H9 (cell line): Measurements from ENCODE around the gene PRTN3. TPM values are rescaled to one million over a fixed set of nuclear protein-coding genes. Genes with fewer than 3 reads are reported as not detected.

Source experiments
- DNase-seq: peaks from one replicate; pipeline ENCODE4 v3.0.0-alpha.2; 2017
- H2AFZ ChIP-seq: one replicate; pipeline ENCODE4 v1.6.1; 2013; ENCODE audit warnings: mild to moderate bottlenecking, low read length, control low read depth, moderate library complexity
- H2AK5ac ChIP-seq: 2 replicates; pipeline ENCODE4 v1.6.1; 2013; ENCODE audit warnings: low read length, control low read depth, mixed read lengths; ENCODE audit not compliant: insufficient read length
- H2BK120ac ChIP-seq: one replicate; pipeline ENCODE4 v1.6.1; 2013; ENCODE audit warnings: low read depth, mild to moderate bottlenecking, low read length, control low read depth, inconsistent platforms; ENCODE audit not compliant: poor library complexity, severe bottlenecking
- H2BK12ac ChIP-seq: 2 replicates; pipeline ENCODE4 v1.6.1; 2013; ENCODE audit warnings: low read length, control low read depth, mixed read lengths, low read depth; ENCODE audit not compliant: insufficient read length
- H2BK15ac ChIP-seq: 2 replicates; pipeline ENCODE4 v1.6.1; 2013; ENCODE audit warnings: low read depth, low read length, control low read depth
- H2BK20ac ChIP-seq: one replicate; pipeline ENCODE4 v1.6.1; 2013; ENCODE audit warnings: low read depth, mild to moderate bottlenecking, low read length, control low read depth, inconsistent platforms; ENCODE audit not compliant: poor library complexity, severe bottlenecking
- H2BK5ac ChIP-seq: 2 replicates; pipeline ENCODE4 v1.6.1; 2013; ENCODE audit warnings: low read length, control low read depth, mixed read lengths; ENCODE audit not compliant: insufficient read length
- H3K14ac ChIP-seq: 2 replicates; pipeline ENCODE4 v1.6.1; 2013; ENCODE audit warnings: low read length, control low read depth; ENCODE audit not compliant: insufficient read depth
- H3K18ac ChIP-seq: 2 replicates; pipeline ENCODE4 v1.6.1; 2013; ENCODE audit warnings: low read depth, mild to moderate bottlenecking, mixed read lengths, low read length, control low read depth; ENCODE audit not compliant: insufficient read length
- H3K23ac ChIP-seq: 2 replicates; pipeline ENCODE4 v1.6.1; 2013; ENCODE audit warnings: low read length, control low read depth, mixed read lengths, low read depth; ENCODE audit not compliant: insufficient read length
- H3K23me2 ChIP-seq: 2 replicates; pipeline ENCODE4 v1.6.1; 2013; ENCODE audit warnings: low read depth, mild to moderate bottlenecking, mixed read lengths, low read length, control low read depth; ENCODE audit not compliant: insufficient read length, poor library complexity, severe bottlenecking
- H3K27ac ChIP-seq: 2 replicates; pipeline ENCODE4 v1.5.1; 2013; ENCODE audit warnings: low read length, control low read depth, mixed read lengths, low read depth; ENCODE audit not compliant: insufficient read length
- H3K27me3 ChIP-seq: 2 replicates; pipeline ENCODE4 v1.6.1; 2013; ENCODE audit warnings: low read length, control low read depth, inconsistent platforms; ENCODE audit not compliant: insufficient read depth
- H3K4ac ChIP-seq: 2 replicates; pipeline ENCODE4 v1.6.1; 2013; ENCODE audit warnings: low read depth, mild to moderate bottlenecking, control low read depth, inconsistent platforms, low read length, moderate library complexity
- H3K4me1 ChIP-seq: 2 replicates; pipeline ENCODE4 v1.6.1; 2013; ENCODE audit warnings: low read length, control low read depth, inconsistent platforms; ENCODE audit not compliant: insufficient read depth
- H3K4me2 ChIP-seq: 2 replicates; pipeline ENCODE4 v1.6.1; 2013; ENCODE audit warnings: low read length, control low read depth, mixed read lengths; ENCODE audit not compliant: insufficient read length, insufficient read depth
- H3K56ac ChIP-seq: 2 replicates; pipeline ENCODE4 v1.6.1; 2013; ENCODE audit warnings: low read depth, mild to moderate bottlenecking, mixed read lengths, low read length, control low read depth; ENCODE audit not compliant: insufficient read length
- H3K79me1 ChIP-seq: 2 replicates; pipeline ENCODE4 v1.6.1; 2013; ENCODE audit warnings: low read depth, mild to moderate bottlenecking, moderate library complexity, low read length, control low read depth, inconsistent platforms; ENCODE audit not compliant: insufficient read depth, poor library complexity, severe bottlenecking
- H3K79me2 ChIP-seq: 2 replicates; pipeline ENCODE4 v1.6.1; 2013; ENCODE audit warnings: low read length, control low read depth, inconsistent platforms; ENCODE audit not compliant: insufficient read depth
- H3K9ac ChIP-seq: 2 replicates; pipeline ENCODE4 v1.6.1; 2013; ENCODE audit warnings: low read length, control low read depth, mixed read lengths; ENCODE audit not compliant: insufficient read length; ENCODE audit errors: extremely low read depth
- H3K9me3 ChIP-seq: one replicate; pipeline ENCODE4 v1.6.1; 2013; ENCODE audit warnings: low read depth, low read length, inconsistent platforms; ENCODE audit not compliant: control insufficient read depth
- H3T11ph ChIP-seq: one replicate; pipeline ENCODE4 v1.6.1; 2013; ENCODE audit warnings: mild to moderate bottlenecking, low read length, control low read depth, inconsistent platforms
- H4K20me1 ChIP-seq: one replicate; pipeline ENCODE4 v1.6.1; 2013; ENCODE audit not compliant: control insufficient read depth, insufficient read length, insufficient read depth
- H4K5ac ChIP-seq: 2 replicates; pipeline ENCODE4 v1.6.1; 2013; ENCODE audit warnings: low read depth, mild to moderate bottlenecking, mixed read lengths, low read length, control low read depth; ENCODE audit not compliant: insufficient read length
- H4K8ac ChIP-seq: replicated peaks from 2 replicates; pipeline ENCODE4 v1.6.1; 2013; ENCODE audit warnings: low read length, control low read depth, mixed read lengths, low read depth; ENCODE audit not compliant: insufficient read length
- H4K91ac ChIP-seq: 2 replicates; pipeline ENCODE4 v1.6.1; 2013; ENCODE audit warnings: low read depth, mild to moderate bottlenecking, moderate library complexity, mixed read lengths, low read length, control low read depth; ENCODE audit not compliant: insufficient read length
- H3K27ac Mint-ChIP-seq, 3 experiments: 2 replicates in 2 of 3; 3 replicates in 1 of 3; pipeline ENCODE4 v1.8.0; 2020 to 2021; ENCODE audit warnings: mixed read lengths in 3 of 3, mild to moderate bottlenecking in 1 of 3, moderate library complexity in 1 of 3
- H3K27me3 Mint-ChIP-seq: 2 replicates; pipeline ENCODE4 v1.8.0; 2021; ENCODE audit warnings: low read depth, mild to moderate bottlenecking, moderate library complexity, mixed read lengths
- H3K36me3 Mint-ChIP-seq, 3 experiments: 2 replicates in 2 of 3; 3 replicates in 1 of 3; pipeline ENCODE4 v1.8.0; 2020 to 2021; ENCODE audit warnings: low read depth in 3 of 3, mixed read lengths in 3 of 3; ENCODE audit not compliant: insufficient read depth in 1 of 3
- H3K4me1 Mint-ChIP-seq, 2 experiments: 2 replicates each; pipeline ENCODE4 v1.8.0; 2020; ENCODE audit warnings: mixed read lengths in 2 of 2
- H3K4me3 Mint-ChIP-seq, 2 experiments: 2 replicates in 1 of 2; 3 replicates in 1 of 2; pipeline ENCODE4 v1.8.0; 2020 to 2021; ENCODE audit warnings: mild to moderate bottlenecking in 2 of 2, mixed read lengths in 2 of 2, moderate library complexity in 1 of 2
- H3K9me3 Mint-ChIP-seq, 2 experiments: 2 replicates in 1 of 2; 3 replicates in 1 of 2; pipeline ENCODE4 v1.8.0; 2020; ENCODE audit warnings: mild to moderate bottlenecking in 2 of 2, mixed read lengths in 2 of 2, moderate library complexity in 1 of 2
- WGBS: extraction: QIAGEN DNeasy Blood & Tissue Kit; methylation state at CpG from one replicate; pipeline ENCODE4 v1.1.7; 2013; ENCODE audit warnings: missing lambda C conversion rate, low lambda C conversion rate, mixed read lengths; ENCODE audit not compliant: insufficient read length; ENCODE audit errors: extremely low coverage; 5-methylcytosine and 5-hydroxymethylcytosine counted together
- total RNA-seq: library from RNA; stranded (reverse); gene quantifications from 2 replicates; pipeline ENCODE4 v1.2.1, GENCODE V29; 2021
- TF ChIP-seq, protein P1 (sequence below): fragments of 200-600 bp; sonication (generic); conservative IDR thresholded peaks from 3 replicates; pipeline ENCODE4 v1.8.0; 2021; ENCODE audit warnings: antibody characterized with exemption, mild to moderate bottlenecking

Gene PRTN3
- total RNA-seq, 1 experiment from 2014 or later: 0.31 TPM

GRCh38 chr19:795691-796581 lies 44.9 kb upstream of the PRTN3 start:
- no peaks in the 10 kb centered on the region for H3K27me3 ChIP-seq
- no peak overlapping the region for H3K4ac ChIP-seq
- no peak overlapping the region for H3K14ac ChIP-seq
- H3K79me2 ChIP-seq: peaks cover 28% of the 10 kb centered on the region
- H4K8ac ChIP-seq: no peak overlapping the region
- DNase-seq: peak; percentile 28
- H3K23me2 ChIP-seq: peaks cover 9% of the 10 kb centered on the region
- Mint-ChIP-seq H3K36me3 (peaks cover 21 to 25% (median 25%) of the 10 kb centered on the region in 3 experiments; a peak in 6 of 7 replicates), H3K4me3 (peak overlapping the region; percentile 35 to 74; a peak in 2 of 5 replicates), H3K27me3 (no peaks in the 10 kb centered on the region), H3K4me1 (peaks cover 24 to 34% of the 10 kb centered on the region in 2 experiments), H3K9me3 (no peaks in the 10 kb centered on the region; a peak in 1 of 5 replicates), H3K27ac (no peak overlapping the region)
- H2AFZ ChIP-seq: no peak overlapping the region
- no CpG with 5 or more reads among the region's 39 CpGs for WGBS
- H3K4me1 ChIP-seq: no peaks in the 10 kb centered on the region; the same call in 1 of the 2 replicates
- H2BK120ac ChIP-seq: no peak overlapping the region
- no peak overlapping the region for H3K23ac ChIP-seq
- H2BK12ac ChIP-seq: no peak overlapping the region
- TF ChIP-seq, protein P1, sequence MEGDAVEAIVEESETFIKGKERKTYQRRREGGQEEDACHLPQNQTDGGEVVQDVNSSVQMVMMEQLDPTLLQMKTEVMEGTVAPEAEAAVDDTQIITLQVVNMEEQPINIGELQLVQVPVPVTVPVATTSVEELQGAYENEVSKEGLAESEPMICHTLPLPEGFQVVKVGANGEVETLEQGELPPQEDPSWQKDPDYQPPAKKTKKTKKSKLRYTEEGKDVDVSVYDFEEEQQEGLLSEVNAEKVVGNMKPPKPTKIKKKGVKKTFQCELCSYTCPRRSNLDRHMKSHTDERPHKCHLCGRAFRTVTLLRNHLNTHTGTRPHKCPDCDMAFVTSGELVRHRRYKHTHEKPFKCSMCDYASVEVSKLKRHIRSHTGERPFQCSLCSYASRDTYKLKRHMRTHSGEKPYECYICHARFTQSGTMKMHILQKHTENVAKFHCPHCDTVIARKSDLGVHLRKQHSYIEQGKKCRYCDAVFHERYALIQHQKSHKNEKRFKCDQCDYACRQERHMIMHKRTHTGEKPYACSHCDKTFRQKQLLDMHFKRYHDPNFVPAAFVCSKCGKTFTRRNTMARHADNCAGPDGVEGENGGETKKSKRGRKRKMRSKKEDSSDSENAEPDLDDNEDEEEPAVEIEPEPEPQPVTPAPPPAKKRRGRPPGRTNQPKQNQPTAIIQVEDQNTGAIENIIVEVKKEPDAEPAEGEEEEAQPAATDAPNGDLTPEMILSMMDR: no peak
- H4K5ac ChIP-seq: no peak overlapping the region
- H3K56ac ChIP-seq: no peak overlapping the region
- no peak overlapping the region for H2AK5ac ChIP-seq
- H2BK15ac ChIP-seq: no peak overlapping the region
- H4K91ac ChIP-seq: no peak overlapping the region
- H2BK5ac ChIP-seq: no peak overlapping the region
- H3K9me3 ChIP-seq: no peaks in the 10 kb centered on the region
- H3K9ac ChIP-seq: no peak overlapping the region
- no peak overlapping the region for H2BK20ac ChIP-seq
- H4K20me1 ChIP-seq: peaks cover 4% of the 10 kb centered on the region
- H3T11ph ChIP-seq: no peak overlapping the region
- peaks cover 3% of the 10 kb centered on the region for H3K79me1 ChIP-seq
- no peak overlapping the region for H3K27ac ChIP-seq
- no peak overlapping the region for H3K4me2 ChIP-seq
- no peak overlapping the region for H3K18ac ChIP-seq
